ENCODE measurements around the gene MARVELD1.

The MARVELD1 gene

GRCh38 chr10:97721871-97722780 lies 8.6 kb downstream of the MARVELD1 start:
- no peak for DNase-seq (ENCODE audit: low spot score)

DNA sequence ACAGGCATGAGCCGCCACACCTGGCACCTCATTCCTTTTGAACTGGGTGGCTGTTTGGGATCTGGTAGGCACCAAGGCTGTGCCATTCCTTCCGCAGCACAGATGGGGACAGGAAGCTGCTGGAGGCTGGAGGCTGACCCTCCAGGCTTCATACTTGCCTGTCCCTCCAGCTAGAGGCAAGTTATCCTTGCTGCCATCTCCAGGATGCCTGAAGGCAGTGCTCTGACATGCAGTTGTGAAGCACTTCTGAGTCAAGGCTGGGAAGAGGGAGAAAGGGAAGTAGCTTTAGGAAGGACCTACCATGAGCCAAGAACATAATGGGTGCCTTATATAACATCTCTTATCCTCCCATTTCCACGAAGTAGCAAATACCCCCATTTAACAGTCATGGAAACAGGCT lies 9.5 kb downstream of the MARVELD1 start:
- no peak for DNase-seq (ENCODE audit: low spot score)

DNA sequence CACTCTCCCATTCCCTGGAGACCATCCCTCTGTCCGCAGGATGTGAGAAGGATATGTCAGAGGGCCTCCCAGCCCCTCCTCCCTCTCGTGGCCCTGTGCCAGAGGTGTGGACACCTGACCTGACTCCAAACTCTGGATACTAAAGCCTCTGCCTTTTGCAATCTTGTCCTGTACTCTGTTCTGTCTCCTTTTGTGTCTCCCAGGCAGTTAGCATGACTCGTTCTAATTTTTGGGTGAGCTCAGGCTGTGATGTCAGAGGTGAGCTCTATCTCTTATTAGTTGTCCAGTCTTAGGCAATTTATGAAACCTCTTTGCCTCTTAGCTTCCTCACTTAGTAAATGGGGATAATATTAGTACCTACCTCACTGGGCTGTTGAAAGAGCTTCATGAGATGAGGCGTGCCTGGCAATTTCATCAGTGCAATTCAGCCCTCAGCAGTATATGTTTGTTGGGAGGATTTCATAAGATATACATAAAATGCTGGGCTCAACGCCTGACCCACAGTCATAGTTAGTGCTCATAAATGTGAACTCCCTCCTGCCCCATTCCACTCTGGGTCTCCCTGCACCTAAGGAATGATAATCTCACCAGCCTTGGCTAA lies 10.9 kb downstream of the MARVELD1 start:
- DNase-seq (ENCODE audit: low spot score): no peak

- DNase-seq (ENCODE audit: low spot score): no peak
Observed at GRCh38 chr10:97726636-97727178, 13.2 kb downstream of the MARVELD1 start.

GRCh38 chr10:97729014-97729413 lies 15.5 kb downstream of the MARVELD1 start:
- no peak for DNase-seq (ENCODE audit: low spot score)

DNA sequence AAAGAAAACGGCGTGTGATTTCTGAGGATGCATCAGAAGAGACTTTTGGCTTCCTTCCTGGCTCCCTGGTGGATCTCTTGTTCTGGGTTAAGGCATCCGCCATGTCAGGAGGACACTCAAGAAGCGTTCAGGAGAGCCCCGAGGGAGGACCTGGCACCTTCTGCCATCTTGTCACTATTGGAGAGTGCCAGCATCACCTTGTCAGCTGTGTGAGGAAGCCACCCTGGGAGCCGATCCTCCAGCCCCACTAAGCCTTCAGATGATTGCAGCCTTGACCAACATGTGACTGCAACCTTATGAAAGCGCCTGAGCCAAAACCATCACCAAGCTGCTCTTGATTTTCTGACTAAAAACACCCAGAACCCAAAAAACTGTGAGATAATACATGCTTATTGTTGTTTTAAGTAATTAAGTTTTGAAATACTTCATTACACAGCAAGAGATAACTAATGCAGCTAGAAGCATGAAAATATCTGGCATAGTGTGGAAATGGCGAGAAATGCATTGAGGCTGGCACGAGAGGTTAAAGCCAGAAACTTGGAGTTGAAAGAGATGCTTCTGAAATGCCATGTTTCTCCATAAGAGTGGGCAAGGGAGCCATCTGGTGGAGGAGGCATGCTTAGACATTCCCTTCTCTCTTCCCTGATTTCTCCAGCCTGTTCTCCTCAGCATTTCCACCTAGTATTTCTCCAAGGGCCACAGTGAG lies 18.0 kb downstream of the MARVELD1 start:
- DNase-seq (ENCODE audit: low spot score): peak; percentile 74

GRCh38 chr10:97732052-97732359 lies 18.5 kb downstream of the MARVELD1 start:
- DNase-seq (ENCODE audit: low spot score): no peak

DNA sequence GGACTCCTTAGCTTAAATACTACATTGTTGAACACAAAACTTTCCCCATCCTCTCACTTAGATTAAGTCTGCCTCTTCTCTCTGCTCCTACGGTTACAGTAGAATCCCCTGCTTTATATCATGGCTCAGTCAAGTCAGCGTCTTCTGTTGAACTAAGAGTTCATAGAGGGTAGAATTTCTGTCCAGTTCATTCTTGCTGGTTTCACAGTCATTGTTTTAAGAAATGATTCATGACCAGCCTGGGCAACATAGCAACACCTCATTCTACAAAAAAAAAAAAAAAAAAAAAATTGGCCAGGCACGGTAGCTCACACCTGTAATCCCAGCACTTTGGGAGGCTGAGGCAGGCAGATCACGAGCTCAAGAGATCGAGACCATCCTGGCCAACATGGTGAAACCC lies 19.7 kb downstream of the MARVELD1 start:
- no peak for DNase-seq (ENCODE audit: low spot score)

GRCh38 chr10:97734021-97734420 lies 20.5 kb downstream of the MARVELD1 start:
- no peak for DNase-seq (ENCODE audit: low spot score)

- DNase-seq (ENCODE audit: low spot score): no peak
Observed at GRCh38 chr10:97736403-97736901, 22.9 kb downstream of the MARVELD1 start.

DNA sequence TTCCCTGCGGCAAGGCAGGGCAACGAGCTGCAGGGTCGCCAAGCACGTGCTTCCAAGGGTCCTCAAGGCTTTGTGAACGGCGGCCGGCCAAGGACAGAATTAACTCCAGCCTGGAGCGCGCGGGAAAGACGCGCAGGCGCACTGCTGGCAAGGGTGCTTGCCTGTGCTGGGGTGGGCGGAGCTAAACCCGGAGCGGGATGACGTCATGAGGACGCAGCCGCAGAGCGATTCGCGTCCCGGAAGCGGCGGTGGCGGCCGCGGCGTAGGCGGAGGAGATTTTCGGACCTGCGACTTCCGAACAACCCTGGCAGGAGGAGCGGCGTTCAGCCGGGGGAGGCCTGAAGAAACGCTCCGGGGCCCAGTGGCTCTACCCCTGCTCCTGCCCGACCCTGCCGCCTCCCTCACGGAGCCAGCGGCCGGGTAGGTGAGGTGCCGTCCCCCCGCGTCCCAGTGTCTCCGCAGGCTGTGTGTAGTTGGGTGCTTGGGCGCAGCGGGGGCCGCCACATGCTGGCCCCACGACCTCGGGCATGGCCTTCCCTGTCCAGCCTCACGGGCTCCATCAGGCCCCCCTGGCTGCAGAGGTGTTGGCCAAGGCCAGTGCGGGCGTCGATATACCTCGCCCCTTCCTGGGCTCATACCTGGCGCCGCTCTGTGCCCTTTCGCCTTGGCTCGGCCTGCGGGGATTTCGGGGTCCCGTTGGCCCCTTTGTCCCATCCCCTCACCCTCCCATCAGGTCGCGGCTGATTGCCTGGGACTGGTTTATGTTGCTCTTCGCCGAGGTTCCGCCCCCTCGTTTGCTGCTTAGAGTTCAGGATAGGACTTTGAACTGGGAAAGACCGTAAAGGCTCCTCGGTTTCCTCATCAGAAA lies 23.6 kb downstream of the MARVELD1 start, which contains the start of gene ZFYVE27:
Gene ZFYVE27, plus strand, starts transcription at position 227 of the 868 bp plus-strand sequence. CDS start 1,350 bp downstream, outside the sequence.
- DNase-seq (ENCODE audit: low spot score): peak; percentile 88

GRCh38 chr10:97737770-97738265 lies 24.3 kb downstream of the MARVELD1 start:
- no peak for DNase-seq (ENCODE audit: low spot score)

DNA sequence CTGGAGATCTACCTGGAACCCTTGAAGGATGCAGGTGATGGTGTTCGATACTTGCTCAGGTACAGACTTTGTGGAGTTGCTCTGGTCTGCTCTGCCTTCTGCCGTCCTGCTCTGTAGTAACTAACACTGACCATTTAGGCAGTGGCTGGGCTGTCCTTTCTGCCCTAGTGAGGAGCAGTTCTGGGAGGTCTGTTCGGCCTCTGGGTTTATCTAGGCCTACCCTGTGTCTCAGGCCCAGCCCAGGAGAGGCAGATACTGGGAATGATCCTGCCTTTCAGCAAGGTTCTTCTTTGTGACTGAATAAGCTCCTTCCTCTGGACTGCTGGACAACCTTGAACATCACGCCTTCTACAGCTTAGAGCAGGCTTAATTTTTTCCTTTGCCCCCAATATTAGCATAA lies 25.1 kb downstream of the MARVELD1 start:
- no peak for DNase-seq (ENCODE audit: low spot score)

DNA sequence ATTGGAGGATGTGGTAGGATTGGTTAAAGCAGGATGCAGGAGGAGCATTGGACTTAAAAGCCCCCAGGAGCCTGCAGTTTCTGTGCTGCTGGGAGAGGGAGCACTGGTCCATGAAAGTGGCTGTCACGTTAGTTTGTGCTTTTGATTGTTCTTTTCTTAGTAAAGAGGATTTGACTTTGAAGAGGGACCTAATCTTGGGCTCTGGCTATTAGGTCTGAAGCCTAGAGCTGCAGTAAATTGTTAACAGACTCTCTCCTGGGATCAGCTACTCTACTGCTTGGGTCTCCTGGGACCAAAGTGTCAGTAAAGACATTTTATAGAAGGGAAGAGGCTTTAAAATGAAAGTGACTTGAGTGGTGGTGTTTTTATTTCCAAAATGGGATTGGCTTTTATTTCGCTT lies 27.1 kb downstream of the MARVELD1 start:
- no peak for DNase-seq (ENCODE audit: low spot score)

- DNase-seq (ENCODE audit: low spot score): no peak
Observed at GRCh38 chr10:97743169-97743943, 29.8 kb downstream of the MARVELD1 start.

- no peak for DNase-seq (ENCODE audit: low spot score)
Observed at GRCh38 chr10:97744405-97745035, 31.0 kb downstream of the MARVELD1 start.

GRCh38 chr10:97747573-97747972 lies 34.0 kb downstream of the MARVELD1 start:
- no peak for DNase-seq (ENCODE audit: low spot score)

GRCh38 chr10:97748116-97748515 lies 34.6 kb downstream of the MARVELD1 start:
- DNase-seq (ENCODE audit: low spot score): no peak

- DNase-seq (ENCODE audit: low spot score): no peak
Observed at GRCh38 chr10:97752956-97753355, 39.4 kb downstream of the MARVELD1 start.

- DNase-seq (ENCODE audit: low spot score): no peak
Observed at GRCh38 chr10:97754726-97755125, 41.2 kb downstream of the MARVELD1 start.

All from SW480 (cell line).